ENCODE data around the gene RACK1. TPM values are rescaled to one million over a fixed set of nuclear protein-coding genes. Genes with fewer than 3 reads are reported as not detected.

RACK1 gene
- total and polyA plus RNA-seq, 2 experiments from 2014 or later, result 2,372 to 4,798 TPM

GRCh38 chr5:181189363-181189961, 54.2 kb downstream of the RACK1 start:
- H2AFZ ChIP-seq, result peak overlapping the region; percentile 74
- H3K4me3 Mint-ChIP-seq, result peak overlapping the region; percentile 89

More at GRCh38 chr5:181189363-181189961, 54.2 kb downstream of the RACK1 start:
- Mint-ChIP-seq H3K27me3 (ENCODE audit: insufficient read depth, low read depth, poor library complexity) (peaks cover 65% of the 10 kb centered on the region), H3K36me3 (ENCODE audit: low read depth) (peaks cover 15% of the 10 kb centered on the region; the same call in 1 of the 3 replicates), H3K4me1 (peaks cover 6% of the 10 kb centered on the region), H3K9me3 (peaks cover 32% of the 10 kb centered on the region), H3K27ac (no peak overlapping the region)
- Histone ChIP-seq H3K36me3 (ENCODE audit: insufficient read depth) (no peaks in the 10 kb centered on the region), H3K27me3 (ENCODE audit: insufficient read depth) (peaks cover 42% of the 10 kb centered on the region), H3F3A (replicated peaks; ENCODE audit: low read depth) (peaks cover 3% of the 10 kb centered on the region), H3K4me2 (peak overlapping the region; percentile 80), H3K27ac (ENCODE audit: low read depth) (no peak overlapping the region), H3K4me1 (ENCODE audit: insufficient read depth) (peaks cover 4% of the 10 kb centered on the region; the same call in 1 of the 2 replicates), H3K4me3 (peak overlapping the region; percentile 80), H3K79me2 (replicated peaks; ENCODE audit: insufficient read depth) (no peaks in the 10 kb centered on the region), H3K9me2 (ENCODE audit: insufficient read depth) (no peaks in the 10 kb centered on the region), H4K20me1 (replicated peaks; ENCODE audit: insufficient read depth) (no peaks in the 10 kb centered on the region; the same call in 1 of the 2 replicates)
- peak; percentile 36 for DNase-seq (ENCODE audit: low spot score)
- 0 out of 3 replicates have a peak, but pooled peaks have one; percentile 1 for ATAC-seq
- TF ChIP-seq ZNF114 (CRISPR knock-in tag; IDR thresholded peaks at IDR 0.05), result no peak
- TF ChIP-seq ETS1 (IDR thresholded peaks at IDR 0.05), result no peak
- TF ChIP-seq EZH2phosphoT487 (IDR thresholded peaks at IDR 0.05; ENCODE audit: unreplicated experiment), result no peak
- TF ChIP-seq CTCF (conservative IDR thresholded peaks at IDR 0.05; ENCODE audit: low read depth in 2 of 2), result no peak
- no peak for TF ChIP-seq JUNB (IDR thresholded peaks at IDR 0.05; ENCODE audit: unreplicated experiment)
- no peak for TF ChIP-seq STAT1 (IDR thresholded peaks at IDR 0.05; ENCODE audit: unreplicated experiment)
- no peak for TF ChIP-seq ZNF331 (CRISPR knock-in tag; IDR thresholded peaks at IDR 0.05; ENCODE audit: low read depth)
- no peak for TF ChIP-seq NANOG (IDR thresholded peaks at IDR 0.05; ENCODE audit: borderline replicate concordance)
- TF ChIP-seq ZNF462 (CRISPR knock-in tag; IDR thresholded peaks at IDR 0.05), result no peak

All from GM23338 (cell line).